H7 (cell line): ENCODE results near the gene CHIA. TPM values are rescaled to one million over a fixed set of nuclear protein-coding genes. Genes with fewer than 3 reads are reported as not detected.
A peak's percentile ranks its signal among the peaks of the same experiment; 100 is the strongest.

Experiments used
- DNase-seq: peaks from one replicate; pipeline ENCODE4 v3.0.0; 2012
- H3K27me3 ChIP-seq: 2 replicates; pipeline ENCODE4 v1.6.0; 2011; ENCODE audit warnings: mild to moderate bottlenecking, low read length; ENCODE audit not compliant: control insufficient read depth, insufficient read depth
- H3K36me3 ChIP-seq: replicated peaks from 2 replicates; pipeline ENCODE4 v1.5.1; 2011; ENCODE audit warnings: low read length; ENCODE audit not compliant: control insufficient read depth, insufficient read depth
- H3K4me3 ChIP-seq: 2 replicates; pipeline ENCODE4 v1.5.1; 2011; ENCODE audit warnings: low read depth, mild to moderate bottlenecking, control low read depth, low read length, moderate library complexity; ENCODE audit not compliant: insufficient read depth
- total RNA-seq: library from RNA; depleted of rRNA; stranded (reverse); fragments of >200 nt; shearing (Covaris generic); gene quantifications from 2 replicates; pipeline ENCODE4 v1.2.3, GENCODE V29; 2014; rRNA removed

The CHIA gene
- total RNA-seq = not detected in 2 replicates

- no peaks in the 10 kb centered on the region; the same call in 1 of the 2 replicates for H3K27me3 ChIP-seq
- DNase-seq = no peak
Measured at GRCh38 chr1:111290630-111291029, at the start of gene CHIA. Gene CHIA (plus strand): TSS chr1:111290851. CDS start chr1:111310468, 19,617 bp downstream.

GRCh38 chr1:111241797-111242196 lies 48.9 kb upstream of the CHIA start:
- no peak for DNase-seq
- Histone ChIP-seq H3K27me3 (no peaks in the 10 kb centered on the region), H3K4me3 (no peak overlapping the region), H3K36me3 (no peaks in the 10 kb centered on the region)

More at GRCh38 chr1:111290630-111291029, at the start of gene CHIA:
- Histone ChIP-seq H3K4me3 (no peak within 1 kb of the TSS), H3K36me3 (no peaks in the 10 kb centered on the region)

GRCh38 chr1:111242805-111243523 lies 47.7 kb upstream of the CHIA start:
- DNase-seq = no peak
- Histone ChIP-seq H3K36me3 (no peaks in the 10 kb centered on the region), H3K27me3 (no peaks in the 10 kb centered on the region), H3K4me3 (no peak overlapping the region)

- Histone ChIP-seq H3K27me3 (no peaks in the 10 kb centered on the region), H3K36me3 (no peaks in the 10 kb centered on the region), H3K4me3 (no peak overlapping the region)
- DNase-seq = no peak
Measured at GRCh38 chr1:111247125-111247838, 43.4 kb upstream of the CHIA start.

- no peak for DNase-seq
- Histone ChIP-seq H3K27me3 (no peaks in the 10 kb centered on the region; the same call in 1 of the 2 replicates), H3K4me3 (no peak overlapping the region), H3K36me3 (no peaks in the 10 kb centered on the region)
Measured at GRCh38 chr1:111249960-111250359, 40.7 kb upstream of the CHIA start.

- Histone ChIP-seq H3K36me3 (no peaks in the 10 kb centered on the region), H3K4me3 (no peak overlapping the region), H3K27me3 (no peaks in the 10 kb centered on the region; the same call in 1 of the 2 replicates)
- no peak for DNase-seq
Measured at GRCh38 chr1:111251570-111251969, 39.1 kb upstream of the CHIA start.

GRCh38 chr1:111252786-111253185 lies 37.9 kb upstream of the CHIA start:
- DNase-seq = no peak
- Histone ChIP-seq H3K4me3 (no peak overlapping the region), H3K36me3 (no peaks in the 10 kb centered on the region), H3K27me3 (no peaks in the 10 kb centered on the region; the same call in 1 of the 2 replicates)

- Histone ChIP-seq H3K27me3 (no peaks in the 10 kb centered on the region; the same call in 1 of the 2 replicates), H3K4me3 (no peak overlapping the region), H3K36me3 (no peaks in the 10 kb centered on the region)
- no peak for DNase-seq
Measured at GRCh38 chr1:111253876-111254275, 36.8 kb upstream of the CHIA start.

GRCh38 chr1:111256988-111257658 lies 33.5 kb upstream of the CHIA start:
- Histone ChIP-seq H3K4me3 (no peak overlapping the region), H3K27me3 (no peaks in the 10 kb centered on the region; the same call in 1 of the 2 replicates), H3K36me3 (no peaks in the 10 kb centered on the region)
- no peak for DNase-seq

- H3K27me3 ChIP-seq = peaks cover 6% of the 10 kb centered on the region
- H3K36me3 ChIP-seq = no peaks in the 10 kb centered on the region
- DNase-seq = no peak
Measured at GRCh38 chr1:111267801-111268508, 22.7 kb upstream of the CHIA start.

GRCh38 chr1:111269825-111270406 lies 20.7 kb upstream of the CHIA start:
- peaks cover 6% of the 10 kb centered on the region for H3K27me3 ChIP-seq
- H3K36me3 ChIP-seq = no peaks in the 10 kb centered on the region
- no peak overlapping the region for H3K4me3 ChIP-seq
- no peak for DNase-seq

More at GRCh38 chr1:111267801-111268508, 22.7 kb upstream of the CHIA start:
- H3K4me3 ChIP-seq = no peak overlapping the region

- Histone ChIP-seq H3K27me3 (peaks cover 6% of the 10 kb centered on the region), H3K4me3 (peak overlapping the region; percentile 12; the same call in 1 of the 2 replicates), H3K36me3 (no peaks in the 10 kb centered on the region)
- DNase-seq = peak; percentile 28
Measured at GRCh38 chr1:111270771-111271463, 19.7 kb upstream of the CHIA start.

- Histone ChIP-seq H3K4me3 (no peak overlapping the region), H3K36me3 (no peaks in the 10 kb centered on the region), H3K27me3 (peaks cover 6% of the 10 kb centered on the region)
- peak; percentile 35 for DNase-seq
Measured at GRCh38 chr1:111271464-111271801, 19.2 kb upstream of the CHIA start.
